ENCODE data around the gene NALCN.

DNA sequence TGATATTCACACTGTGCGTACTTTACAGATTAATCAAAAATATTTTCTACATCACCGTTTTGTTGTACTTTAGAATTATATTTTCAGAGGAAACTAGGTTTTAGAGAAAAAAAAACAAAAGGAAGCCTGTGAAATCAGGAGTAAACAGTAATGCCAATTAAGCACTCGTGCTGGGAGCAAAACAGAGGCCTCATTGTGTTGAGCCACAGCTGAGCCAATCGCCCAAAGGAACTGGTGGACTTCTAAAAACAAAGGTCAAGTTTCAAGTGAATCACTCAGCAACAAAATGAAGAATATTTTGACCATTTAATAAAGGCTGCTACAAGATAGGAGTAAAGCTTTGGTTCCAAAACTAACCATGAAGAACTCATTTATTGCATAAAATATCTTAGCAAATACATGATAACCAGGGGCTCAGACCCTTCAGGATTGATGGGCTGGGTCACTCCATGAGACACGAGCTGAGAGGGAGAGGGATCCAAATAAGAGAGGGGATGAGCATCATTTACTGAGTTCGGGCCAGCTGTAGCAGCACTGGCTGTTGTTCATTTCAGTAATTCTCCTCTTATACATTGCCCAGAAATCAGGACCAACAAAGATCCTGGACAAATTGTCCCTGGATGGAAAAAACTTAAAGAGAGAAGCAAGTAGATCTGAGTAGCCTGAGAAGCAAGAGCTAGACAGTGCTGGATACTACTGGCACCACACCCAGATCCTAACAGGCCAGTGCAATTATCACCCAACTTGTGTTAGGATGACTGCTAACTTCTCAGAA, 8.3 kb upstream of the NALCN start:
- TF ChIP-seq, protein P1, sequence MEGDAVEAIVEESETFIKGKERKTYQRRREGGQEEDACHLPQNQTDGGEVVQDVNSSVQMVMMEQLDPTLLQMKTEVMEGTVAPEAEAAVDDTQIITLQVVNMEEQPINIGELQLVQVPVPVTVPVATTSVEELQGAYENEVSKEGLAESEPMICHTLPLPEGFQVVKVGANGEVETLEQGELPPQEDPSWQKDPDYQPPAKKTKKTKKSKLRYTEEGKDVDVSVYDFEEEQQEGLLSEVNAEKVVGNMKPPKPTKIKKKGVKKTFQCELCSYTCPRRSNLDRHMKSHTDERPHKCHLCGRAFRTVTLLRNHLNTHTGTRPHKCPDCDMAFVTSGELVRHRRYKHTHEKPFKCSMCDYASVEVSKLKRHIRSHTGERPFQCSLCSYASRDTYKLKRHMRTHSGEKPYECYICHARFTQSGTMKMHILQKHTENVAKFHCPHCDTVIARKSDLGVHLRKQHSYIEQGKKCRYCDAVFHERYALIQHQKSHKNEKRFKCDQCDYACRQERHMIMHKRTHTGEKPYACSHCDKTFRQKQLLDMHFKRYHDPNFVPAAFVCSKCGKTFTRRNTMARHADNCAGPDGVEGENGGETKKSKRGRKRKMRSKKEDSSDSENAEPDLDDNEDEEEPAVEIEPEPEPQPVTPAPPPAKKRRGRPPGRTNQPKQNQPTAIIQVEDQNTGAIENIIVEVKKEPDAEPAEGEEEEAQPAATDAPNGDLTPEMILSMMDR (IDR thresholded peaks at IDR 0.05; ENCODE audit: insufficient read depth, low read length, poor library complexity, severe bottlenecking): no peak
- no peak for TF ChIP-seq EZH2phosphoT487 (conservative IDR thresholded peaks at IDR 0.05; ENCODE audit: low read length)

Measured in SU-DHL-6 (cell line).